KOPT-K1 (cell line): ENCODE measurements around the gene GMPPA.

Source experiments
- H3K27ac ChIP-seq: fragments of 200-600 bp; sonication (generic); 2 replicates; pipeline ENCODE4 v1.5.1; 2016; ENCODE audit warnings: antibody characterized with exemption, mild to moderate bottlenecking, low read depth, low read length; ENCODE audit not compliant: poor library complexity, severe bottlenecking
- H3K36me3 ChIP-seq: fragments of 200-600 bp; sonication (generic); 2 replicates; pipeline ENCODE4 v1.5.1; 2017; ENCODE audit warnings: antibody characterized with exemption, mild to moderate bottlenecking, low read length, moderate library complexity; ENCODE audit not compliant: insufficient read depth
- H3K9me3 ChIP-seq: fragments of 200-600 bp; sonication (generic); 2 replicates; pipeline ENCODE4 v1.5.1; 2017; ENCODE audit warnings: antibody characterized with exemption, low read length, mild to moderate bottlenecking; ENCODE audit not compliant: insufficient read depth, poor library complexity, severe bottlenecking

GMPPA gene

DNA sequence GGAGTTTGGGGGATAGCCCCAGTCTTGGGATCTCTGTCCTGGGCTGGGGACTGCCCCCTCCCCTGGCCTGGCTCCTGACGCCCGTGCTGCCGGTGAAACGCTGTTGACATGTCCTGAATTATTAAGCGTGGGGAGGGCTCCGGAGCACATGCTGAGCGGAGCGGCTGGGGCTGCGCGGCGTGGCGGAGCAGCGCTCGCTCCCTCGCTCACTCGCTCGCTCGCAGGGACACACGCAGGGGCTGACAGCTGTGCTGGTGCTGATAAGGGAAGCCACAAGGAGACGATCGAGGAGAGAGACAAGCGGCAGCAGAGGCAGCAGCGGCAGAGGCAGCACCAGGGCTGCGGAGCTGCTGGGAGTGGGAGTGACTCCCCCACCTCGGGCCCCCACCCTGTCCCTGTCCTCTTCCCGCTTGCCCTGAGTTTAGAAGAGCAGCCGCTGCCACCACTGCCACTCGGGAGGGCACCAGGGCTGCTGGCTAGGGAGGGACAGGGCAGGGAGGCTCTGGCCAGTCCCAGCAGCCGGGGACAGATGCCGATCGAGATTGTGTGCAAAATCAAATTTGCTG lies 15.6 kb downstream of the GMPPA start, which contains the start of gene ASIC4:
TSS of gene ASIC4 (plus strand) at position 287 of the 566 bp plus-strand sequence. CDS start at position 530, 243 bp downstream.
- Histone ChIP-seq H3K9me3 (no peaks in the 10 kb centered on the region), H3K27ac (no peak within 1 kb of the TSS), H3K36me3 (no peaks in the 10 kb centered on the region)

DNA sequence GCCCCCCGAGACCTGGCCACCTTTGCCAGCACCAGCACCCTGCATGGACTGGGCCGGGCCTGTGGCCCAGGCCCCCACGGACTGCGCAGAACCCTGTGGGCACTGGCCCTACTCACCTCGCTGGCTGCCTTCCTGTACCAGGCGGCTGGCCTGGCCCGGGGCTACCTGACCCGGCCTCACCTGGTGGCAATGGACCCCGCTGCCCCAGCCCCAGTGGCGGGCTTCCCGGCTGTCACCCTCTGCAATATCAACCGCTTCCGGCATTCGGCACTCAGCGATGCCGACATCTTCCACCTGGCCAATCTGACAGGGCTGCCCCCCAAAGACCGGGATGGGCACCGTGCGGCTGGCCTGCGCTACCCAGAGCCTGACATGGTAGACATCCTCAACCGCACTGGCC lies 16.1 kb downstream of the GMPPA start:
- Histone ChIP-seq H3K36me3 (no peaks in the 10 kb centered on the region), H3K27ac (no peak overlapping the region), H3K9me3 (no peaks in the 10 kb centered on the region)

DNA sequence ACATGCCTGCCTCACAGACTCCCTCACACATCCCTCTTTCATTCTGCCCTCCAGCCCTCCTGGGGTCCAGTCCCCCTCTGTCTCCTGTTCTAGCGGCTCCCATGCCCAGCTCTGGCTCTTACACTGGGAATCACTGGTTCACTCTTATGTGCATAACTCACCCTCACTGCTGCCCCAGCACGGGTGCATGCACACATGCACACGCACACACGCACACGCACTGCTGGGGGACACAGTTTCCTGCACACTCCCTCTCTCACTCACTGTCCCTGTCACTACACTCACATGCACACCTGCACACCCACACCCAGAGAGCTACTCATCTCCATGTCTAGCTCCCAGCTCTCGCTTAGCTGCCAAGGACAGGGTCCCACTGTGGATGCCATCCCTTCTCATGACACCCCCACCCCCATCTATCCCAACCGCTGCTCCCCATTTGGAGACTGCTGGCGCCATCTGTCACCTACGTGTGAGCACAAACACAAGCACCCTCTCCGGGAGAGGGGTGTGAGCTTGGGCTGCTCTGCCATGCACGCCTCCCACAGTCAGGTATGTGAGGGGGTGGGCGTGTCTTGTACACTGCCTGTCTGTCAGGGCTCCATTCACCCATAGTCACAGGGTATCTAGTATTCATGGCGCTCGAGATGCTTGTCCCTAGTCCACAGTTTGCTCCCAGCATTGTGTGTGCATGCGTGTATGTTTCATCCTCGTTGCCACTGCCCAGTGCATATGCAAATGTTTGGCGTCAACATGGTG lies 17.4 kb downstream of the GMPPA start:
- no peaks in the 10 kb centered on the region for H3K36me3 ChIP-seq
- no peaks in the 10 kb centered on the region for H3K9me3 ChIP-seq
- no peak overlapping the region for H3K27ac ChIP-seq

DNA sequence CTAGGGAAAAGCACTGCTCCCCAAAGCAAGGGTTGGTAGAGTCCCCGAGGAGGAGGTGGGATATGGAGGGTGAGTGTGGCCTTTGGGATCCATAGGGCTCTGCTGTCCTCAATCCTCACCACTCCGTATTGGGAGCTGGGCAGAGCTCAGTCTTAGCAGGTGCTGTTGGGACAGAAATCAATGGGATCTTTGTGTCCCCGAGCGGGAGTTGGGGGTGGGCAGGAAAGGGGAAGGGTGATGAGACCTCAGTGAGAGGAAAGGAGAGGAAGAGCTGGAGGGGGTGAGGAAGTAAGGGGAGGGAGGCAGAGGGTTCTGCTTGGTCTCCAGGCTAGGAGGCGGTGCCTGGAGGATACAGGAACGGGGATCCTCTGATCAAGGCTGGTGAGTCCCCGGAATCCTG lies 18.2 kb downstream of the GMPPA start:
- no peaks in the 10 kb centered on the region for H3K9me3 ChIP-seq

DNA sequence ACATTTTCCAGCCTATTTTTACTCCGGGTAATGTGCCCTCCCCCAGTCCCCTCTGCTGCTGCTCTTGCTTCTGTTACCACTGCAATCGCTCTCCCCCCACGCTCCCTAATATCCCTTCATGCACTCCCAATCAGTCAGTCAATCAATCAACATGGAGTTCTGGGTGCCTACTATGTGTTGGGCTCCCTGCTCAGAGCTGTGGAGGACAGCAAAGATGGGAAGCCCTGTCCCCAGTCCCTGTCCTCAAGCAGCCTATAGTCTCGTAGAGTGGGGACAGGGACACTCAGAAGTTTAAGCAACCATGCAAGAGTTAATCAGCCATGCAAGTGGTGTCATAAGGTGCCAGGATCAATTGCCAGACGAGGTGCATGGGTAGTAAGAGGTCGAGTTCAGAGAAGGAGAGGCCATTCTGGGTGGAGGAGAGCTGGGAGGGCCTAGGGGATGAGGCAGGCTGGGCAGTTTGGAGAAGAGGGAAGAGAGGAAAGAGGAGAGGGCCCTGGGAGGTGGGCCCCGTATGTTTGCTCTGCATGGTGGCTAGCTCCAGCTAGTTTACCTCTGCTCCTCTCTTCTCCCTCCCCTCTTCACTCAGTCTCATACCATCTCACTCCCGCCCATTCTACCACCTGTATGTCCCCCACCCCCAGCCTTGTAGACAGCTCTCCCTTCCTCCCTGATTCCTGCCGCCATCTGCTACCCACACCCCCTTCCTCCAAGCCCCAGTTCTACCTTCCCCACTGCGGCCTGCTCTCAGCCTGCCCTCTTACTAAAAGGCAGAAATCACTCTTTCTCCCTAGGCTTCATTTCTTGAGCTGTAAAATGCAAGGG lies 19.5 kb downstream of the GMPPA start:
- Histone ChIP-seq H3K27ac (no peak overlapping the region), H3K36me3 (no peaks in the 10 kb centered on the region), H3K9me3 (no peaks in the 10 kb centered on the region)

More for the DNA sequence above, 18.2 kb downstream of the GMPPA start:
- no peaks in the 10 kb centered on the region for H3K36me3 ChIP-seq
- H3K27ac ChIP-seq = no peak overlapping the region

DNA sequence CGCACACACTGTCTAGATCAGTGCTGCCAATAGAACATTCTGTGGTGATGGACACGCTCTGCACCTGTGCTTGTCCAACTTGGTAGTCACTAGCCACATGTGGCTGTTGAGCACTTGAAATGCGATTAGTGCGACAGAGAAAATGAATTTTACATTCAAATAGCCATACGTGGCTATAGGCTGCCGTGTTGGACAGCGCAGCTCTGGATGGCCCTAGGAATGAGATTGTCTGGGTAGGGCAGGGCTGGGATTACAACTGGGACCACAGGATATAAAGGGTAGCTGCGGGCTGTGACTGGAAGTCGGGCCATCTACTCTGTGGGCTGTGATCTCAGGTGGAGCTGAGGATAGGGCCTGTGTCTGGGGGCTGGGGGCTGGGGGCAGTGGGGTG lies 20.8 kb downstream of the GMPPA start:
- Histone ChIP-seq H3K9me3 (no peaks in the 10 kb centered on the region), H3K36me3 (no peaks in the 10 kb centered on the region), H3K27ac (no peak overlapping the region)

DNA sequence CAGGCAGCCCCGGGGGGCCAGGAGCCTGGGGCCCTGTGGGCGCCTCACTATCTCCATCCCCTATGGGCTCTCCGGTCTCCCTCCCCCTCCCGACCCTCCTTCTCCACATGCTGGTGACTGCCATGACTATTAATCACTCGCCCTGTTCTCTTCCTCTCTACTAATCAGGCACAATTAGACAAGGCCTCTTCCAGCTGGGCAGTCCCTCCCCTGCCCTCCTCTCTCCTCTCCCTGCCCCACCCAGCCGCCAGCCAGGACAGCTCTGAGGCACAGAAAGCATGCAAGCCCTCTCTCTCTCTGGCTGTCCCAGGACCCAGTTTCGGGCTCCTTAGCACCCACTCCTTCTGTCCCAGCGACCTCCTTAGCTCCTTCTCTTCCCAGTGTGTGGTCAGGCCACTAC lies 21.4 kb downstream of the GMPPA start:
- Histone ChIP-seq H3K27ac (no peak overlapping the region), H3K36me3 (no peaks in the 10 kb centered on the region), H3K9me3 (no peaks in the 10 kb centered on the region)

DNA sequence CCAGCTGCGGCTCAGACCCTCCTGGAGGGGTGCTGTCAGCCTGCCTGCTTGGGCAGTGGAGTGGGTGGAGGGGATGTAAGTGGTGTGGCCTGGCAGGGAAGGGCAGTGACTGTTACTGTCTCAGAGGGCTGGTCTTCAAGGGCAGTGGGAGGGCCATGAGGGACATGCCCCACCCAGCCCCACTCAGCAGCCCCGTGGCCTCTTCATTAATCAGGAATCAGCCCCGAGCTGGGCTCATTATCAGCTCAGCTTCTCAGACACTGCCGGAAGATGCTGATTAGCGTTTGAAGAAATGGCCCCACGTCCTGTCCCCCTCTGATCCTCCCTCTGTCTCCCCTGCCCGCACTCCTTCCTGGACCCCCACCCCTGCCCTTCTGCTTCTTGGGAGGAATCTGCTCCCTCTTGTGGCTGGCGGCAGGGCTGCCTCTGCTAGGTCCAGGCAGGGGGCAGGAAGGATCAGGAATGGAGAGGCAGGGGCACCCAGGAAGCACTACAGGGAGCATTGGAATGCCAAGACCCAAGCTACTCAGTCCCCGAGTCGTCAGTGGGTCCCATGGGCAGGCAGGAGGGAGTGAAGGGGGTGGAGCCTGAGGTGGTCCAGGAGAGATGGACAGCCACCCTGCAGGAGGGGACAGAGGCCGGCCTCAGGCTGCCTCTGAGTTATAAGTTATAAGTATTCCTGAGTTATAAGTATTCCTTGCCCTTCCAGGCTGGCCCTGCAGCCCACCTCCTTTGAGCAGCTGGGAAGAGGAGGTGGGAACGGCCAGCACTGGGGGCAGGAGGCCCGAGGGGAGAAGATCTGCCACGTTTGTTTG lies 22.6 kb downstream of the GMPPA start:
- no peak overlapping the region for H3K27ac ChIP-seq

DNA sequence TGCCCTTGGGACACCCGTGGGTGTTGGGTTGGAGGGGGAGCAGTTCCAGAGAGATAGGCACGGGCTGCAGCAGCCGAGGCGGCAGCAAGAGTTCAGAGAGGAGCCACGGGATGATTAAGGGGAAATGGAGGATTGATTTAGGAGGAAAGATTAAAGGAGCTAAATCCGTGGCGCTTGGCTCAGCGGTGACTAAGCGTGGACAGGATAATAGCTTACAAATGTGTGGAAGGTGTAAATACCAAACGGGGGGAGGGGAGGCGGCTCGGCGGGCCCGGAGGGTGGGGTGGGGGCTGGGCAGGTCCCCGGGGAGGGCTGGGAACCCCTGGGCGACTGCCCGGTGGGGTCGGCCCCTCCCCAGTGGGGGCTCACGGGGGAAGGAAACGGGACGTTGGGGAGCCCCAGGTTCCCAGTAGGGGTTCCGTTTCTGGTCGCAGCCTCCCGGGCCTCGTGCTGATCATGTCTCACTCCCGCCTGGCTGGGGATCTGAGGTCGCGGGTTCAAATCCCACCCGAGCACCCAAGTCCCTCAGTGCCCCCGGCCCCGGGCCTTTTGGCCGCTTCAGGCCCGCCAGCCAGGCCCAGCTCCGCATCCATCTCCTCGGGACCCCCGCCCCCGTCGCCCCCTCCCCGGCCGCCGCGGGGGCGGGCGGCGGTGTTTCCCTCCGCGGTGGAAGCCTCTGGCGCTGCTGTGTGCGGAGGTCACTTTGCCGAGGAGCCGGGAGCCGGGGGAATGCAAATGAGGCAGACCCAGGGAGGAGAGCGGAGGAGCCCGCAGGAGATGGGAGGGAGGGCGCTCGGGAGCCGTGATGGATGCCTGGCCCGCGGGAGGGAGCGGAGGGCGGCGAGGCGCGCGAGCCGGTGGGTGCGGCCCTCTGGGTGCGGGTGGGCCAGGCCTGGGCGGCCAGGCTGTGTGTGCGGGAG lies 23.7 kb downstream of the GMPPA start:
- Histone ChIP-seq H3K36me3 (no peaks in the 10 kb centered on the region), H3K9me3 (no peaks in the 10 kb centered on the region), H3K27ac (no peak overlapping the region)

More for the DNA sequence above, 22.6 kb downstream of the GMPPA start:
- no peaks in the 10 kb centered on the region for H3K9me3 ChIP-seq
- no peaks in the 10 kb centered on the region for H3K36me3 ChIP-seq

DNA sequence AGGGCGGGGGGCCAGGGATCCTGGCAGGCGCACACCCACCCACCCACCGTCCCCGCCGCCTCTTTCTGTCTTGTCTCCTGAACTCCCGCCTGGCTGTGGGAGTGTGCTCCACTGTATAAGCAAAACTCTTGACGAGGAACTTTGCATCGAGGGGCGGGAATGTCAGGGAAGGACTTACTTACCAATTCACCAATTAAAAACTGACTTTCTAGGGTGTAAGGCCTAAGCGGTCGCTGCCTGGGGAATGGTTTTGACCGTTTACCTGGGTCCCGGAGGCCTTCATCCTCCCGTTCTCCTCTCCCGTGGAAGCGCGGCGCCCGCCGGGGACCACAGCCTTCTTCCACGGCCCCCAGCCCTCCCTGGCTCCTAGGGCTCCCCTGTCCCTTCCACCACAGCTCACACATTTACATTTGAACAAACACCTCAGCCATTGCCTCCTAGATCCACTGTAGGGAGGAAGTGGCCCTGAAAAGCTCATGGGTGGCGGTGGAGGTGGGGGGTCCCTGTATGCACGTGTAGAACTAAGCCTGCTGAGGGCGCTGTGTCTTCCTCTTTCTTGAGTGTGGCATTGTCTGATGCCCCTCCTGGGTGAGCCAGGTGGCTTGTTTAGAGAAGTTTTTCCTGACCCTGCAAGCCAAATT lies 24.5 kb downstream of the GMPPA start:
- H3K36me3 ChIP-seq = no peaks in the 10 kb centered on the region
- no peaks in the 10 kb centered on the region for H3K9me3 ChIP-seq
- no peak overlapping the region for H3K27ac ChIP-seq

DNA sequence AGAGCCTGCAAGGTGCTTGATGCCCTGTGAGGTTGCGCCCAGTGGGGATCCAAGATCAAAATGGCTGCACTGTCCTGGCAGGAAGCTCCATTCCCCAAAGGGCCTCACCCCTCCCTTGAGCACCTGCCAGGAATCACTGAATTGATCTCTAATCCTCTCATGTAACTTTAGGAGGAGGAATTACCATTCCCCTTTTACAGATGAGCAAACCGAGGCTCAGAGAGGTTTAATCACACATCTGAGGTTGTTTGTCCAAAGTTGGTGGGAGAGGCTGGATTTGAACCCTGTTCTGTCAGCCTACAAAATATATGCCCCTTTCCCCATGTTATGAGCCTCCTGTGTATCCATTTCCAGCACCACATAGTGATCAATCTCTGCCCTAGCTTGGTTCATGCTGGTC lies 26.1 kb downstream of the GMPPA start:
- no peaks in the 10 kb centered on the region for H3K9me3 ChIP-seq
- H3K27ac ChIP-seq = no peak overlapping the region
- H3K36me3 ChIP-seq = no peaks in the 10 kb centered on the region

DNA sequence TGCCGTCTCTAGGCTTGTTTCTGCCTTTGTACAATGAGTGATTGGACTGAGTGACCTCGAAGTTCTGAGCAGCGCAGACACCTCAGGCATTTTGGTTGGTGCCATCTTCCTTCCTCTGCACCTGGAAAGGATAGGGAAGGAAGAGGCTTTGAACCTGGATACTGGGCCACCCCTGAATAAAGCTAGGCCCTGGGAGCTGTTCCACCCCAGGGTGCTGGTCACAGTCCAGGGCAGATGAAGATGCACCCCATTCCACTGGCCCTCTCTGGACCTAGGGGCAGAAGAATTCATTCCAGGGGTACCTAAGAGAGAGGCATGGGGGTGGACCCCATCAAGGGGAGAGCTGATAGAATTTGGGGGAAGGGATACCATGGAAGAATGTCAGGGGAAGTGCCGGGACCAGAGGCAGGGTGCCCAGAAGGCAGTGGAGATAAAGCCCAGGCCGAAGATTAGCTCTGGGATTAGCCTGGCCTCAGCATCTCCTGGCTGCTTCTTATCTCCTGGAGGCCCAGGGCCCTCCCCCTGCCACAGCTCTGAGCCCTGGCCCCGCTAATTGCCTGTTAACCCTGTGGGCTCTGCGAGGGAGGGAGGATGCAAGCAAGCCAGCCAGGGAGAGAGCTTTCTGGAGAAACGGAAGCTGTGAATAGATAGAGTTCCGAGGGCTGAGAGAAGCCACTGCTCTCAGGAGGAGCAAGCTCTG lies 27.0 kb downstream of the GMPPA start:
- Histone ChIP-seq H3K27ac (no peak overlapping the region), H3K36me3 (no peaks in the 10 kb centered on the region), H3K9me3 (no peaks in the 10 kb centered on the region)
